Hepatocyte (in vitro differentiated cells): ENCODE data around the gene GLUL.

Source experiments
- CTCF ChIP-seq: fragments of 200-600 bp; sonication (generic); IDR thresholded peaks from 2 replicates; pipeline ENCODE4 v1.5.1; 2016; ENCODE audit warnings: antibody characterized with exemption, mild to moderate bottlenecking; ENCODE audit not compliant: poor library complexity
- EZH2 ChIP-seq: fragments of 200-600 bp; sonication (generic); IDR thresholded peaks from 2 replicates; pipeline ENCODE4 v1.6.1; 2016; ENCODE audit warnings: antibody characterized with exemption, mild to moderate bottlenecking, borderline replicate concordance

GRCh38 chr1:182374101-182374834 is 17.3 kb downstream of the GLUL start:
- TF ChIP-seq CTCF: no peak
- TF ChIP-seq EZH2: no peak
